C4-2B (cell line): Measurements from ENCODE around the gene CFAP58.

Experiments used
- CTCF ChIP-seq: fragments of 450-650 bp; conservative IDR thresholded peaks from 2 replicates; pipeline ENCODE4 v1.5.1; 2017; ENCODE audit warnings: mild to moderate bottlenecking
- ZFX ChIP-seq: fragments of 450-650 bp; IDR thresholded peaks from 2 replicates; pipeline ENCODE4 v1.6.1; 2017

GRCh38 chr10:104351061-104351702 is 2.5 kb upstream of the CFAP58 start:
- TF ChIP-seq CTCF (no peak), ZFX (no peak)
